GDM1 (cell line): ENCODE measurements around the gene DOK3.

Experiments used
- DNase-seq: peaks from one replicate; lab custom pipeline; 2025; lab: John Stamatoyannopoulos, UW

DOK3 gene

DNA sequence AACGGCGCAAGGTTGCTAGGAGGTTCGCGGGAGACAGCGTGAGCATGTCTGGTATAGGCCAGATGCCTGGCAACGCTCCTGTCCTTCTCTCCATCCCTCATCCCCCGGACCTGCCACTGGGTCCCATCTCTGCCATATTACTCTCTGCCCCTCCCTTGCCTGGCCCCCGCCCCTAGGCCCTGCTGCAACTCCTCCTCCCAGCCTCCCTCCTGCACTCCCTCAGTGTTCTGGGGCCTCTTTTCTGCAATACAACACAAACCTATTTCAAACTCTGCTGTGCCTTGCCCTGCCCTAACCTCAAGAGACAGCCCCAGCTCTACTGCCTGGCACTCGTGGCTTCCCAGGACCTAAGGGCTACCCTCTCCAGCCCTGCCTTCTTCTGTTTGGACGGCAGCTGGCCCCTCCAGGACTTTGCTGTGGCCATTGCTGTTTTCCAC is 27.2 kb downstream of the DOK3 start:
- no peak for DNase-seq

- DNase-seq = no peak
These were observed 29.9 kb downstream of the DOK3 start for GRCh38 chr5:177479774-177480173.

GRCh38 chr5:177478711-177479646 is 30.6 kb downstream of the DOK3 start:
- peak; percentile 40 for DNase-seq

DNA sequence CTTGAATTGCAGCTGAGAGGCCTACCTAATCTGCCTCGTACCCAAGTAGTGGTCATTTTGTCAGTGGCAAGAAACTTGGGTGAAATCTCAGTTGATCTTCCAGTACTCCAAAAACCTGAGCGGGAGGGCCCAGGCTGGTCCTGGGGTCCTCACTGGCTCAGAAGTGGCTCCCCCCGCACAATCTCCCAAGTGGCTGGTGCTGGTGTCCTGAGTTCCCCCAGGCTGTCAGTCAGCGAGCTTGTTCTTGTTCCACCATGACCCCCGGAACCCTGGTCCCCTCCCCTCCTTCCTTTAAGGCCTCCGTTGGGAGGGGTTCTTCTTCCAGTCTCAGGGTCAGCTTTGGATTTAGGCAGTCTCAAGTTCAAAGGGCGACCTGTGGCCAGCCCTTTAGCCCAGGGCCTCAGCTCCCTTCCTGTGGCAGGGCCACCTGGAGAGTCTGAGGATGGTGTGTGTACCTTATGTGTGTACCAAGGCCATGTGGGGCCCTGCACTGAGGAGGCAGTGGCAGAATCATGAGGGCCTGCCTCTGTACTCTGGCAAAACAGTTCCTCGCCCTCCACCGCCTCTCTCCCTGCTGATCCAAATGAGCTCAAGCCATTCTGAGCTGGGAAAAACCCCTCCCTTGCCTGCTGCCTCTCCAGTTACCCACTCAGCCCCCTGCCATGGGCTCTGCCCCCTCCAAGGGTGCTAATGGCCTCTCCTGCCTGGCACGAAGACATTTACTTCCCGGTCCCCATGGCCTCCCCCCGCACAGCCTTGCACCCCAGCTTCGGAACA is 31.7 kb downstream of the DOK3 start:
- DNase-seq = no peak

GRCh38 chr5:177476531-177477233 is 32.9 kb downstream of the DOK3 start:
- DNase-seq = no peak

DNA sequence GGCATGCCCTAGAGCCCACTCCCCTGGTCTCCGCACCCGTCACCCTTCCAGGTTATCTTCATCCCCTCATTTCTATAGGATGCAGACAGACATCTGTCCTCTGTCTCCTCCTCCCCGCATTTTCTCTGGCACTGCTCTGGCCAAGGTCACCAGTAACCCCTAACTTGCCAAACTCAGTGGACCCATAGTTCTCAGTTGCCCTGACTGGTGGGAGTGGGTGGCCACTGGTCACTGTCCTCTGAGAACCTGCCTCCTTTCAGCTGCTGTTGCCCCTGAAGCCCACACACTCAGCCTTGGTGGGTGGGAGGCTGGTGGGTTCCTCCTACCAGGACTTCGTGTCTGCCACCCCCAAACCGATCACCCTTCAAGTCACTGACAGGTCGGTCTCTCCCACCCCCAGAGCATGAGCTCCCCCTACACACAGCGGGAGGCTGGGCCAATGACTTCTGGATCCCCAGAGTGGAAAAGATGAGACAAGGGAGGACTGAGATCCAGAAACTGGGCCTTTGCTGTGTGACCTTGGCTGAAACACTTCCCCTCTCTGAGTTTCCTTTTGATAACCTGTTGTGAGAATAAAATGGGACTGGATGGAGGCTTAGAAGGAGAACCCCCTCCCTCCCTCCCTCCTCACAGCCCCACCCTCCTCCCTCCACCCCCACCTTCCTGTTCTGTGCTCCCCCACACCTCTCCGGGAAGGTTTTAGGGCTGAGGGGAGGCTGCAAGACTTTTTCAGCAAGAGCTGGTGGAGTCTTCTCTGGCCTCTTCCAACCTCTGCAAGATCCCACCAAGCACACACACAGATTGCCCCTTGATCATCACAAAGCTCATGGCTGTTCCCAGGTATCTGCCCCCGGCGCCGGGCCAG is 33.8 kb downstream of the DOK3 start:
- DNase-seq = no peak

GRCh38 chr5:177474846-177475562 is 34.6 kb downstream of the DOK3 start:
- DNase-seq = no peak

- no peak for DNase-seq
These were observed 35.6 kb downstream of the DOK3 start for GRCh38 chr5:177474002-177474476.

GRCh38 chr5:177473443-177474001 is 36.1 kb downstream of the DOK3 start, which contains the start of gene DBN1:
Gene DBN1 (minus strand): TSS chr5:177473634. CDS start chr5:177473521, 113 bp downstream.
- DNase-seq = peak; percentile 33

- DNase-seq = peak; percentile 49
These were observed 36.9 kb downstream of the DOK3 start for GRCh38 chr5:177472460-177473442.

DNA sequence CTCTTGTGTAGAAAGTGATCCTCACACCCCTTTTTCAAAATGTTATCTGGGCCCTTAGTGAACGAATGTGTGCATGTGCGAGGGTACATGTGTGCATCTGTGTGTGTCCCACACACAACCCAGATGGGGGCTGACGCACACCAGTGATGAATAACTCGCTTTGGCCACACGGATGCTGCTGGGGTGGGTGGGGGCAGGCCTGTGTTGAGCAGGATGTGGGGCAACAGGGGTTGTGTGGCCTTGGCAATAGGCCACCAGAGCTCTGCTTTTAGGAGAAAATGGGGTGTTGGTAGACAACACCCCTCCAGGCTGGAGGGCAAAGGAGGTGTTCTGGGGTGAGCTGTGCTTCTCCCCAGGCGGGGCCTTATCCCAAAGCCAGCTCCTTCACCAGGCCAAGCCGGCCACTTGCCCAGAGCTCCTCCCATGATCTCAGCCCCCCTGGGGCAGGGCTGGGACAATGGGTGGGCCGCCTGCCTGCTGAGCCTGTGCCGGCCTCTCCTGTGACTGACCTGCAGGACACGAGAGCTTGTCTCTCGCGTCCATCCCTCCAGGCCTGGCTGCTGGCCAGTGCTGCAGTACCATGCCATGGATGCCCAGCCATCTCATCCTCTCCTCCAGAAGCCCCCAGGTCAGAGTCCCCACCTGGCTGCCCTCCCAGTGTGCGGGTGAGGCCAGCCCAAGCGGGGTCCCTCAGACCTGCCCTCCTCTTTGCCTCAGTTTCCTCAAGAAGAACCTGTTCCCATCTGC is 37.8 kb downstream of the DOK3 start:
- DNase-seq = no peak

GRCh38 chr5:177470759-177471536 is 38.7 kb downstream of the DOK3 start:
- no peak for DNase-seq

DNA sequence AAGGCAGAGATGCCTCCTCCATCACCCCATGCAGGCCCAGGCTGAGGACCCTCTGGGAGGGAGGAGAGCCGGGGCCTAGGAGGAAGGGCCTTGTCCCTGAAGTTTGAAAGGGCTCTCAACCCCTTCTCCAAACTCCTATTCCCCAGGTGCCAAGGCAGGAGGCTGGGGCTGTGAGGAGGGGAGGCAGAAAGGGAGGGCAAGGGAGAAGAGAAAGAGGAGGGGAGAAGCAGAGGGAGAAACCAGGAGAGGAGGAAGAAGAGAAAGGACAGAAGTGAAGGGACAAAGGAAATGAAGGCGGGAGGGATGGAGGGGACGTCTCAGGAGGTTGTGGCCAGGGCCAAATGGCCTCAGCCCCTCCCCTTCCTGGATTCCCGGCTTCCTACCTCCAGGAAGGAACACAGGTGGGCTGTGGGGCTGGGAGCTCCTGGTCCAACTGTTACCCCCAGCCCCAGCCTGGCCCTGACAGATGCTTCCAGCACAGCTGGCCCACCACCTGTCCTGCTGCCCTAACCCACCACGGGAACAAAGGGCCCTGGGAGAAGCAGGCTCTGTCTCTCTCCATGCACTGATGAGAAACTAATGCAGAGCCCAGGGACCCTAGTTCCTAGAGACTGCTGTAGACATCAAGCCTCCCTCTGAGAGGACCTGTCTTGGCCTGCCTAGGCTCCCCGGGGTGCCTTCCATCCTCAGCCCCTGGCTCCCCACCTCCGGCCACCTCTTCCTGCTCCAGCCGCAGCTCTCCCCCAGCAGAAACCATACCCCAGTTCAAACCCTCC is 39.7 kb downstream of the DOK3 start:
- DNase-seq = no peak

- DNase-seq = no peak
These were observed 40.7 kb downstream of the DOK3 start for GRCh38 chr5:177468685-177469628.

DNA sequence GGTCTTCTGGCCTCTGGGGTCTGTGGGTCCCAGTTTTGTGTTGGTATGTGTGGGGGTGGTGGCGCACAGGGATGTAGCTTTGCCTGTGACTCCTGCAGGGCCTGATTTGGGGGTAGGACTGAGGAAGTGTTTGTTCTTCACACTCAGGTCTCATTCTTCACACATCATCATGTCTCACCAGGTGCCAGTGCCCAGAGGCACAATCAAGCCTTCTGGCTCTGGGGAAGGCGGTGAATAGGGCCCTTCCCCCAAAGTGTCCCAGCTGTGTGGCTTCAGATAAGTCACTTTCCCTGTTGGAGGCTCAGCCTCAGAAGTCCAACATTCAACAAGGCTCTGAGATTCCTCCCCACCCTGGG is 41.3 kb downstream of the DOK3 start:
- DNase-seq = no peak
